HG02678 (cell line): ENCODE measurements around the gene TRIOBP.

Source experiments
- ATAC-seq: cut with Tn5 transposase; IDR thresholded peaks from one replicate; pipeline ENCODE4 v1.9.1; 2021; ENCODE audit warnings: mild to moderate bottlenecking, moderate library complexity; ENCODE audit not compliant: unreplicated experiment

TRIOBP gene

GRCh38 chr22:37669586-37669985 is 27.3 kb upstream of the TRIOBP start:
- ATAC-seq: no peak

GRCh38 chr22:37672206-37672919 is 24.5 kb upstream of the TRIOBP start:
- no peak for ATAC-seq

- no peak for ATAC-seq
Observed at GRCh38 chr22:37672920-37673455, 23.9 kb upstream of the TRIOBP start.

- ATAC-seq: no peak
Observed at GRCh38 chr22:37674248-37674647, 22.6 kb upstream of the TRIOBP start.

GRCh38 chr22:37674951-37675929 is 21.6 kb upstream of the TRIOBP start, which contains the start of gene LGALS1:
LGALS1 (plus strand) TSS chr22:37675636; CDS start chr22:37675703, 67 bp downstream.
- ATAC-seq: peak; percentile 59

GRCh38 chr22:37675930-37676735 is 20.7 kb upstream of the TRIOBP start:
- ATAC-seq: no peak

- peak; percentile 55 for ATAC-seq
Observed at GRCh38 chr22:37676736-37677492, 19.9 kb upstream of the TRIOBP start.

- ATAC-seq: peak; percentile 6
Observed at GRCh38 chr22:37677493-37677974, 19.3 kb upstream of the TRIOBP start.

- ATAC-seq: no peak
Observed at GRCh38 chr22:37678372-37678771, 18.5 kb upstream of the TRIOBP start.

- no peak for ATAC-seq
Observed at GRCh38 chr22:37679670-37680069, 17.2 kb upstream of the TRIOBP start.

GRCh38 chr22:37680191-37680851 is 16.5 kb upstream of the TRIOBP start:
- no peak for ATAC-seq

GRCh38 chr22:37681001-37681424 is 15.8 kb upstream of the TRIOBP start:
- ATAC-seq: no peak

GRCh38 chr22:37681556-37682049 is 15.2 kb upstream of the TRIOBP start:
- ATAC-seq: no peak

GRCh38 chr22:37684803-37685615 is 11.8 kb upstream of the TRIOBP start:
- ATAC-seq: no peak

- peak; percentile 87 for ATAC-seq
Observed at GRCh38 chr22:37686002-37686982, 10.6 kb upstream of the TRIOBP start, which contains the start of gene NOL12. NOL12 (plus strand) TSS chr22:37686343; CDS start chr22:37686393, 50 bp downstream.

GRCh38 chr22:37690407-37690806 is 6.4 kb upstream of the TRIOBP start:
- ATAC-seq: no peak
